ENCODE results near the gene SEC14L5. TPM values are rescaled to one million over a fixed set of nuclear protein-coding genes. Genes with fewer than 3 reads are reported as not detected.
A peak's percentile ranks its signal among the peaks of the same experiment; 100 is the strongest.
"Not testable (repeated sequence)": the region's sequence is repeated elsewhere in the genome, so short reads cannot be mapped to it uniquely, and the experiment has no call there.

SEC14L5 gene
- total RNA-seq, 1 experiment from 2014 or later: not detected

GRCh38 chr16:4929619-4930018 is 28.5 kb upstream of the SEC14L5 start:
- not testable (repeated sequence) for DNase-seq (ENCODE audit: low read depth)

GRCh38 chr16:4931381-4931780 is 26.7 kb upstream of the SEC14L5 start:
- DNase-seq (ENCODE audit: low read depth): no peak

GRCh38 chr16:4933433-4933832 is 24.7 kb upstream of the SEC14L5 start:
- DNase-seq (ENCODE audit: low read depth): no peak

- no peak for DNase-seq (ENCODE audit: low read depth)
These were observed 24.2 kb upstream of the SEC14L5 start for GRCh38 chr16:4933871-4934395.

GRCh38 chr16:4934591-4934990 is 23.5 kb upstream of the SEC14L5 start:
- no peak for DNase-seq (ENCODE audit: low read depth)

GRCh38 chr16:4935241-4935855 is 22.8 kb upstream of the SEC14L5 start:
- peak; percentile 78 for DNase-seq (ENCODE audit: low read depth)

- no peak for DNase-seq (ENCODE audit: low read depth)
These were observed 21.7 kb upstream of the SEC14L5 start for GRCh38 chr16:4936181-4936990.

- no peak for DNase-seq (ENCODE audit: low read depth)
These were observed 20.9 kb upstream of the SEC14L5 start, which contains the start of gene PPL for GRCh38 chr16:4936991-4937781. TSS of gene PPL (minus strand) at chr16:4937148. CDS start at chr16:4937045, 103 bp downstream.

- no peak for DNase-seq (ENCODE audit: low read depth)
These were observed 20.1 kb upstream of the SEC14L5 start for GRCh38 chr16:4937782-4938682.

GRCh38 chr16:4938683-4939030 is 19.5 kb upstream of the SEC14L5 start:
- DNase-seq (ENCODE audit: low read depth): no peak

GRCh38 chr16:4940719-4941118 is 17.4 kb upstream of the SEC14L5 start:
- no peak for DNase-seq (ENCODE audit: low read depth)

GRCh38 chr16:4942481-4942880 is 15.6 kb upstream of the SEC14L5 start:
- no peak for DNase-seq (ENCODE audit: low read depth)

GRCh38 chr16:4944333-4945281 is 13.5 kb upstream of the SEC14L5 start:
- peak; percentile 99 for DNase-seq (ENCODE audit: low read depth)

GRCh38 chr16:4945560-4946502 is 12.3 kb upstream of the SEC14L5 start:
- peak; percentile 43 for DNase-seq (ENCODE audit: low read depth)

GRCh38 chr16:4946917-4947316 is 11.2 kb upstream of the SEC14L5 start:
- DNase-seq (ENCODE audit: low read depth): no peak

- no peak for DNase-seq (ENCODE audit: low read depth)
These were observed 10.2 kb upstream of the SEC14L5 start for GRCh38 chr16:4947722-4948503.

GRCh38 chr16:4948903-4949766 is 9.0 kb upstream of the SEC14L5 start:
- DNase-seq (ENCODE audit: low read depth): no peak
